H9 (cell line): ENCODE data around the gene ZSCAN25. TPM values are rescaled to one million over a fixed set of nuclear protein-coding genes. Genes with fewer than 3 reads are reported as not detected.

ENCODE experiments used
- DNase-seq: peaks from one replicate; pipeline ENCODE4 v3.0.0-alpha.2; 2017
- H2AFZ ChIP-seq: one replicate; pipeline ENCODE4 v1.6.1; 2013; ENCODE audit warnings: mild to moderate bottlenecking, low read length, control low read depth, moderate library complexity
- H2AK5ac ChIP-seq: 2 replicates; pipeline ENCODE4 v1.6.1; 2013; ENCODE audit warnings: low read length, control low read depth, mixed read lengths; ENCODE audit not compliant: insufficient read length
- H2BK120ac ChIP-seq: one replicate; pipeline ENCODE4 v1.6.1; 2013; ENCODE audit warnings: low read depth, mild to moderate bottlenecking, low read length, control low read depth, inconsistent platforms; ENCODE audit not compliant: poor library complexity, severe bottlenecking
- H2BK12ac ChIP-seq: 2 replicates; pipeline ENCODE4 v1.6.1; 2013; ENCODE audit warnings: low read length, control low read depth, mixed read lengths, low read depth; ENCODE audit not compliant: insufficient read length
- H2BK15ac ChIP-seq: 2 replicates; pipeline ENCODE4 v1.6.1; 2013; ENCODE audit warnings: low read depth, low read length, control low read depth
- H2BK20ac ChIP-seq: one replicate; pipeline ENCODE4 v1.6.1; 2013; ENCODE audit warnings: low read depth, mild to moderate bottlenecking, low read length, control low read depth, inconsistent platforms; ENCODE audit not compliant: poor library complexity, severe bottlenecking
- H2BK5ac ChIP-seq: 2 replicates; pipeline ENCODE4 v1.6.1; 2013; ENCODE audit warnings: low read length, control low read depth, mixed read lengths; ENCODE audit not compliant: insufficient read length
- H3K14ac ChIP-seq: 2 replicates; pipeline ENCODE4 v1.6.1; 2013; ENCODE audit warnings: low read length, control low read depth; ENCODE audit not compliant: insufficient read depth
- H3K18ac ChIP-seq: 2 replicates; pipeline ENCODE4 v1.6.1; 2013; ENCODE audit warnings: low read depth, mild to moderate bottlenecking, mixed read lengths, low read length, control low read depth; ENCODE audit not compliant: insufficient read length
- H3K23ac ChIP-seq: 2 replicates; pipeline ENCODE4 v1.6.1; 2013; ENCODE audit warnings: low read length, control low read depth, mixed read lengths, low read depth; ENCODE audit not compliant: insufficient read length
- H3K23me2 ChIP-seq: 2 replicates; pipeline ENCODE4 v1.6.1; 2013; ENCODE audit warnings: low read depth, mild to moderate bottlenecking, mixed read lengths, low read length, control low read depth; ENCODE audit not compliant: insufficient read length, poor library complexity, severe bottlenecking
- H3K27ac ChIP-seq: 2 replicates; pipeline ENCODE4 v1.5.1; 2013; ENCODE audit warnings: low read length, control low read depth, mixed read lengths, low read depth; ENCODE audit not compliant: insufficient read length
- H3K27me3 ChIP-seq: 2 replicates; pipeline ENCODE4 v1.6.1; 2013; ENCODE audit warnings: low read length, control low read depth, inconsistent platforms; ENCODE audit not compliant: insufficient read depth
- H3K4ac ChIP-seq: 2 replicates; pipeline ENCODE4 v1.6.1; 2013; ENCODE audit warnings: low read depth, mild to moderate bottlenecking, control low read depth, inconsistent platforms, low read length, moderate library complexity
- H3K4me1 ChIP-seq: 2 replicates; pipeline ENCODE4 v1.6.1; 2013; ENCODE audit warnings: low read length, control low read depth, inconsistent platforms; ENCODE audit not compliant: insufficient read depth
- H3K4me2 ChIP-seq: 2 replicates; pipeline ENCODE4 v1.6.1; 2013; ENCODE audit warnings: low read length, control low read depth, mixed read lengths; ENCODE audit not compliant: insufficient read length, insufficient read depth
- H3K56ac ChIP-seq: 2 replicates; pipeline ENCODE4 v1.6.1; 2013; ENCODE audit warnings: low read depth, mild to moderate bottlenecking, mixed read lengths, low read length, control low read depth; ENCODE audit not compliant: insufficient read length
- H3K79me1 ChIP-seq: 2 replicates; pipeline ENCODE4 v1.6.1; 2013; ENCODE audit warnings: low read depth, mild to moderate bottlenecking, moderate library complexity, low read length, control low read depth, inconsistent platforms; ENCODE audit not compliant: insufficient read depth, poor library complexity, severe bottlenecking
- H3K79me2 ChIP-seq: 2 replicates; pipeline ENCODE4 v1.6.1; 2013; ENCODE audit warnings: low read length, control low read depth, inconsistent platforms; ENCODE audit not compliant: insufficient read depth
- H3K9ac ChIP-seq: 2 replicates; pipeline ENCODE4 v1.6.1; 2013; ENCODE audit warnings: low read length, control low read depth, mixed read lengths; ENCODE audit not compliant: insufficient read length; ENCODE audit errors: extremely low read depth
- H3K9me3 ChIP-seq: one replicate; pipeline ENCODE4 v1.6.1; 2013; ENCODE audit warnings: low read depth, low read length, inconsistent platforms; ENCODE audit not compliant: control insufficient read depth
- H3T11ph ChIP-seq: one replicate; pipeline ENCODE4 v1.6.1; 2013; ENCODE audit warnings: mild to moderate bottlenecking, low read length, control low read depth, inconsistent platforms
- H4K20me1 ChIP-seq: one replicate; pipeline ENCODE4 v1.6.1; 2013; ENCODE audit not compliant: control insufficient read depth, insufficient read length, insufficient read depth
- H4K5ac ChIP-seq: 2 replicates; pipeline ENCODE4 v1.6.1; 2013; ENCODE audit warnings: low read depth, mild to moderate bottlenecking, mixed read lengths, low read length, control low read depth; ENCODE audit not compliant: insufficient read length
- H4K8ac ChIP-seq: replicated peaks from 2 replicates; pipeline ENCODE4 v1.6.1; 2013; ENCODE audit warnings: low read length, control low read depth, mixed read lengths, low read depth; ENCODE audit not compliant: insufficient read length
- H4K91ac ChIP-seq: 2 replicates; pipeline ENCODE4 v1.6.1; 2013; ENCODE audit warnings: low read depth, mild to moderate bottlenecking, moderate library complexity, mixed read lengths, low read length, control low read depth; ENCODE audit not compliant: insufficient read length
- H3K27ac Mint-ChIP-seq, 3 experiments: 2 replicates in 2 of 3; 3 replicates in 1 of 3; pipeline ENCODE4 v1.8.0; 2020 to 2021; ENCODE audit warnings: mixed read lengths in 3 of 3, mild to moderate bottlenecking in 1 of 3, moderate library complexity in 1 of 3
- H3K27me3 Mint-ChIP-seq: 2 replicates; pipeline ENCODE4 v1.8.0; 2021; ENCODE audit warnings: low read depth, mild to moderate bottlenecking, moderate library complexity, mixed read lengths
- H3K36me3 Mint-ChIP-seq, 3 experiments: 2 replicates in 2 of 3; 3 replicates in 1 of 3; pipeline ENCODE4 v1.8.0; 2020 to 2021; ENCODE audit warnings: low read depth in 3 of 3, mixed read lengths in 3 of 3; ENCODE audit not compliant: insufficient read depth in 1 of 3
- H3K4me1 Mint-ChIP-seq, 2 experiments: 2 replicates each; pipeline ENCODE4 v1.8.0; 2020; ENCODE audit warnings: mixed read lengths in 2 of 2
- H3K4me3 Mint-ChIP-seq, 2 experiments: 2 replicates in 1 of 2; 3 replicates in 1 of 2; pipeline ENCODE4 v1.8.0; 2020 to 2021; ENCODE audit warnings: mild to moderate bottlenecking in 2 of 2, mixed read lengths in 2 of 2, moderate library complexity in 1 of 2
- H3K9me3 Mint-ChIP-seq, 2 experiments: 2 replicates in 1 of 2; 3 replicates in 1 of 2; pipeline ENCODE4 v1.8.0; 2020; ENCODE audit warnings: mild to moderate bottlenecking in 2 of 2, mixed read lengths in 2 of 2, moderate library complexity in 1 of 2
- WGBS: extraction: QIAGEN DNeasy Blood & Tissue Kit; methylation state at CpG from one replicate; pipeline ENCODE4 v1.1.7; 2013; ENCODE audit warnings: missing lambda C conversion rate, low lambda C conversion rate, mixed read lengths; ENCODE audit not compliant: insufficient read length; ENCODE audit errors: extremely low coverage; 5-methylcytosine and 5-hydroxymethylcytosine counted together
- total RNA-seq: library from RNA; stranded (reverse); gene quantifications from 2 replicates; pipeline ENCODE4 v1.2.1, GENCODE V29; 2021
- TF ChIP-seq, protein P1 (sequence below): fragments of 200-600 bp; sonication (generic); conservative IDR thresholded peaks from 3 replicates; pipeline ENCODE4 v1.8.0; 2021; ENCODE audit warnings: antibody characterized with exemption, mild to moderate bottlenecking

The ZSCAN25 gene
- total RNA-seq, 1 experiment from 2014 or later: 21.3 TPM

- no peaks in the 10 kb centered on the region for H3K27me3 ChIP-seq
- no peak overlapping the region for H2BK20ac ChIP-seq
- H3K9me3 ChIP-seq: no peaks in the 10 kb centered on the region
- no peak overlapping the region for H3K23ac ChIP-seq
- no peak overlapping the region for H4K91ac ChIP-seq
- Mint-ChIP-seq H3K4me3 (peak overlapping the region in 1 of 2 experiments; percentile 51; a peak in 1 of 5 replicates), H3K9me3 (no peaks in the 10 kb centered on the region), H3K27me3 (no peaks in the 10 kb centered on the region), H3K4me1 (peaks cover 36 to 42% of the 10 kb centered on the region in 2 experiments), H3K27ac (no peak overlapping the region), H3K36me3 (peaks cover 54 to 87% (median 78%) of the 10 kb centered on the region in 3 experiments)
- H2AFZ ChIP-seq: no peak overlapping the region
- H3K56ac ChIP-seq: no peak overlapping the region
- H2AK5ac ChIP-seq: no peak overlapping the region
- H4K20me1 ChIP-seq: no peaks in the 10 kb centered on the region
- no peak overlapping the region for H3K27ac ChIP-seq
- no peak overlapping the region for H2BK120ac ChIP-seq
- no peak overlapping the region for H2BK5ac ChIP-seq
- no peak overlapping the region for H2BK12ac ChIP-seq
- no peaks in the 10 kb centered on the region for H3K4me1 ChIP-seq
- no peaks in the 10 kb centered on the region for H3K23me2 ChIP-seq
- no peak overlapping the region for H3K18ac ChIP-seq
- no peak overlapping the region for H3T11ph ChIP-seq
- H3K9ac ChIP-seq: no peak overlapping the region
- H3K4ac ChIP-seq: no peak overlapping the region
- DNase-seq: no peak
- TF ChIP-seq, protein P1, sequence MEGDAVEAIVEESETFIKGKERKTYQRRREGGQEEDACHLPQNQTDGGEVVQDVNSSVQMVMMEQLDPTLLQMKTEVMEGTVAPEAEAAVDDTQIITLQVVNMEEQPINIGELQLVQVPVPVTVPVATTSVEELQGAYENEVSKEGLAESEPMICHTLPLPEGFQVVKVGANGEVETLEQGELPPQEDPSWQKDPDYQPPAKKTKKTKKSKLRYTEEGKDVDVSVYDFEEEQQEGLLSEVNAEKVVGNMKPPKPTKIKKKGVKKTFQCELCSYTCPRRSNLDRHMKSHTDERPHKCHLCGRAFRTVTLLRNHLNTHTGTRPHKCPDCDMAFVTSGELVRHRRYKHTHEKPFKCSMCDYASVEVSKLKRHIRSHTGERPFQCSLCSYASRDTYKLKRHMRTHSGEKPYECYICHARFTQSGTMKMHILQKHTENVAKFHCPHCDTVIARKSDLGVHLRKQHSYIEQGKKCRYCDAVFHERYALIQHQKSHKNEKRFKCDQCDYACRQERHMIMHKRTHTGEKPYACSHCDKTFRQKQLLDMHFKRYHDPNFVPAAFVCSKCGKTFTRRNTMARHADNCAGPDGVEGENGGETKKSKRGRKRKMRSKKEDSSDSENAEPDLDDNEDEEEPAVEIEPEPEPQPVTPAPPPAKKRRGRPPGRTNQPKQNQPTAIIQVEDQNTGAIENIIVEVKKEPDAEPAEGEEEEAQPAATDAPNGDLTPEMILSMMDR: no peak
- no peak overlapping the region for H2BK15ac ChIP-seq
- no peak overlapping the region for H3K14ac ChIP-seq
- H4K8ac ChIP-seq: no peak overlapping the region
- WGBS: no CpG with 5 or more reads among the region's 11 CpGs
- H4K5ac ChIP-seq: no peak overlapping the region
- H3K79me2 ChIP-seq: no peaks in the 10 kb centered on the region
- no peak overlapping the region for H3K4me2 ChIP-seq
- no peaks in the 10 kb centered on the region for H3K79me1 ChIP-seq
These were observed 10.8 kb downstream of the ZSCAN25 start for GRCh38 chr7:99627513-99627912.
